ENCODE results near the gene CDKAL1.

Gene CDKAL1

DNA sequence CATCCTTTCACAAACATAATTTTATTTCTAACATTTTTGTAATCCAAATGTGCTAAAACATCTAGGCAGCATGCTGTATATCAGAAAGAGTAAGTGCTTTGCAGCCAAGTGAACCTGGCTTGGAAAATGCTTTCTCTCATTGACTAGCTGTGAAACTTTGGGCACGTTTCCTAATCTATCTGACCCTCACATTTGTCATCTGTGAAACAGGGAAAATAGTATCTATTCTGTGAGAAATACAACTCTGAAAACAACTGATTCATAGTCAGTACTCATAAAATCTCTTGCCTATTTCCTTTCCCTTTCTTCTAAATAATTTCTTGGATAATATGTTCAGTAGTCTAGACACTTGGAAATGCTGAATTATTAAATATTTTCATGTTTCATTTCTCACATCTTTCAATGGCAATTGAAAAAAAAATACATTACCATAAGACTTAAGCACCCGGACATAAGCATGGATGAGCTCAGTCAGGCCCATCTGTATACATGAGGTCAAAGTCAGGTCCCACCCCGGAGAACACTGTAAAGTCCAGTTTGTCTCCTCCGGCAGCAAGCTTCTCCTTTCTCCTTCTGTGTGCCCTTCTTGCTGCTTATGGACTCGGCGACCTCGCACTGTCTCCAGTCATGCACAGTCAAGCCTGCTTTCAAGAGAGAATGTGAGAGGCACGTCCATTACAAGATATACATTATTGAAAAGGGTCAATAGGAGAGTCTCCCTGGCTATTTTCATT is 604.2 kb downstream of the CDKAL1 start:
- no peaks in the 10 kb centered on the region for H3K4me1 ChIP-seq (ENCODE audit: control insufficient read depth, insufficient read depth, low read length)
- H3K27me3 ChIP-seq (ENCODE audit: control insufficient read depth, insufficient read depth, low read length), result no peaks in the 10 kb centered on the region
- H3K36me3 ChIP-seq (ENCODE audit: control insufficient read depth, insufficient read depth, low read length), result no peaks in the 10 kb centered on the region
- no peak for DNase-seq (ENCODE audit: low read depth, low spot score)
- no peak overlapping the region for H3K27ac ChIP-seq (ENCODE audit: low read length)
- H3K4me3 ChIP-seq (ENCODE audit: low read length), result no peak overlapping the region
- WGBS (ENCODE audit: insufficient coverage, insufficient read length), result no CpG with 5 or more reads among the region's 8 CpGs
- H3K9me3 ChIP-seq (ENCODE audit: control insufficient read depth, insufficient read depth, low read length), result no peaks in the 10 kb centered on the region

DNA sequence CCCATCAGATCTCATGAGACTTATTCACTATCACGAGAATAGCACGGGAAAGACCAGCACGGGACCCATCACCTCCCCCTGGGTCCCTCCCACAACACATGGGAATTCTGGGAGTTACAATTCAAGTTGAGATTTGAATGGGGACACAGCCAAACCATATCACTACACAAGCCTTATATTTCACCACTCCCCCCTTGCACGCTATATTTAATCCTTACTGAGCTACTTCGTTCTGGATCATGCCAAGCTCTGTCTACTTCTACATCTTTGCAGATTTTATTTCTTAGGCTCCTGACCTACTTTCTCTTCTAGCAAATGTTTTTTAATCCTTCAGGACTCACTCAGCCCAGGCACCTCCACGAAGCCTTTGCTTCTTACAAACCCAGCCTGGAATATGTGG is 606.7 kb downstream of the CDKAL1 start:
- H3K4me1 ChIP-seq (ENCODE audit: control insufficient read depth, insufficient read depth, low read length), result no peaks in the 10 kb centered on the region
- no peaks in the 10 kb centered on the region for H3K36me3 ChIP-seq (ENCODE audit: control insufficient read depth, insufficient read depth, low read length)
- H3K4me3 ChIP-seq (ENCODE audit: low read length), result no peak overlapping the region
- H3K9me3 ChIP-seq (ENCODE audit: control insufficient read depth, insufficient read depth, low read length), result no peaks in the 10 kb centered on the region
- no peaks in the 10 kb centered on the region for H3K27me3 ChIP-seq (ENCODE audit: control insufficient read depth, insufficient read depth, low read length)
- no peak for DNase-seq (ENCODE audit: low read depth, low spot score)
- no peak overlapping the region for H3K27ac ChIP-seq (ENCODE audit: low read length)
- WGBS (ENCODE audit: insufficient coverage, insufficient read length), result no CpG with 5 or more reads among the region's 6 CpGs

DNA sequence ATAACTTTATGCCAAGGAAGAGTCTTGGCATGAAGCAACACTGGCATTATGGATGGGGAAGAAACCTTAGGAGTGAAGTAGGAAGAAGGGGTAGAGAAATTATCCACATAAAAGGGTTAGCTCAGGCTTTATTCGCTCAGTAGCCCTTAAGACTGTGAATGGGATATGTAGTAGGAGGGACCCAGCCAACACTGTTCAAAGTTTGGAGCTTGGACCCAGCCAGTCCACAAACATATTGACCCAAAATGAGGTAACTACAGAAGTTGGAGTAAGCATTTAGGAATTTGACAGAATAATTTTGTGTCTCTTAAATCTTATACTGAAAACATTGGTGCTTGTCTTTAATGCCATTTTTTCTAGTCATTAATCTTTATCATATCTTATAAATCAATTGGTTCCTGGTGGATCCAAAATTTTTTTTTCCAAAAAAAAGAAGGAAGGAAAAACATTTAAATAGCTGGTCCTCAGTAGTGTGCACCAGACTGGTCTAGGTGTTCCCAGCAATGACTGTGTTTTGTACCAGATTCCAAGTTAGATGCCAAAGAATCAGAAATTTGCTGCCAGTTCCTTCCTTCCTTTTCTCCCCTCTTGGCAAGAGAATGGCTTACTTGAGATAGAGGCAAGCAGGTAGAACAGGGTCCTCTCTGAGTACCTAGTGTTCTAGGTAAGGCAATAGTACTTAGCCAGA is 607.5 kb downstream of the CDKAL1 start:
- no CpG with 5 or more reads among the region's 1 CpG for WGBS (ENCODE audit: insufficient coverage, insufficient read length)
- Histone ChIP-seq H3K27ac (ENCODE audit: low read length) (no peak overlapping the region), H3K27me3 (ENCODE audit: control insufficient read depth, insufficient read depth, low read length) (no peaks in the 10 kb centered on the region), H3K9me3 (ENCODE audit: control insufficient read depth, insufficient read depth, low read length) (no peaks in the 10 kb centered on the region), H3K4me1 (ENCODE audit: control insufficient read depth, insufficient read depth, low read length) (no peaks in the 10 kb centered on the region), H3K4me3 (ENCODE audit: low read length) (no peak overlapping the region), H3K36me3 (ENCODE audit: control insufficient read depth, insufficient read depth, low read length) (no peaks in the 10 kb centered on the region)
- DNase-seq (ENCODE audit: low read depth, low spot score), result no peak

DNA sequence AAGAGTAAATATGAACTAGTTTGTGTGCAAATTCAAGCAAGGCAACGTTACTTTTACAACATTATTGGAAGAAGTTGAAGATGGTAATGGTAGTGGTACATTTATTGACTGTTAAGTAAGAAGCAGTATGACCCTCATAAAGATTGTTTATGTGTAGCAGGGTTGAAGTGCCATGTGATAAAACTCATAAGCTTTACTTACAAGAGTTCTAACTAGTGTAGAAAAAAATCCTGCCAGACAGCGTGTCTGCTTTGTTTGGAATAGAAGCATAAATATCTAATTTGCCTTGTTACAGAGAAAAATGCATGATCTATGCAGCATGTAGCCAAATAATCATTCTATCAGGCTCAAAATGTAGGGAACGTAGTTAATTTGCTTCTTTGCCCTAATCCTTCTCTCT is 608.5 kb downstream of the CDKAL1 start:
- no peaks in the 10 kb centered on the region for H3K36me3 ChIP-seq (ENCODE audit: control insufficient read depth, insufficient read depth, low read length)
- H3K27ac ChIP-seq (ENCODE audit: low read length), result no peak overlapping the region
- no peak for DNase-seq (ENCODE audit: low read depth, low spot score)
- no peaks in the 10 kb centered on the region for H3K4me1 ChIP-seq (ENCODE audit: control insufficient read depth, insufficient read depth, low read length)
- H3K4me3 ChIP-seq (ENCODE audit: low read length), result no peak overlapping the region
- WGBS (ENCODE audit: insufficient coverage, insufficient read length), result no CpG with 5 or more reads among the region's 3 CpGs
- no peaks in the 10 kb centered on the region for H3K27me3 ChIP-seq (ENCODE audit: control insufficient read depth, insufficient read depth, low read length)
- no peaks in the 10 kb centered on the region for H3K9me3 ChIP-seq (ENCODE audit: control insufficient read depth, insufficient read depth, low read length)

DNA sequence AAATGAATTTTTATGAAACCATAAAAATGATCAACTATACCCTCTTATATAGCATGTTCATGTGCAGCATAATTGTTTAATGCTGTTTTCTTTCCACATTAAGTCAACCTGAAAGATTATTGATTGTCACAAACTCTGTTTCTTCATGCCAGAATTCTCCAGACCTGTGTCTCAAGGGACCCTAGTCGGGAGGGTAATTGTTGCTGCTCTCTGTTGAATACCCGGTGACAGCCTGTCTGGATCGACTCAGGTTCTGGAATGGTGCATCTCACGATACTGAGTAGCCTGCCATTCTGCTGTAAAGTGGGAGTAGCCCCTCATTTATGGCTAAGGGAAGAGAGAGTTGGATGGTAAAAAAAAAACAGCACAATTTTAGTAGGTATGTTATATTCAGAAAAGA is 609.4 kb downstream of the CDKAL1 start:
- WGBS (ENCODE audit: insufficient coverage, insufficient read length), result no CpG with 5 or more reads among the region's 4 CpGs
- H3K36me3 ChIP-seq (ENCODE audit: control insufficient read depth, insufficient read depth, low read length), result no peaks in the 10 kb centered on the region

DNA sequence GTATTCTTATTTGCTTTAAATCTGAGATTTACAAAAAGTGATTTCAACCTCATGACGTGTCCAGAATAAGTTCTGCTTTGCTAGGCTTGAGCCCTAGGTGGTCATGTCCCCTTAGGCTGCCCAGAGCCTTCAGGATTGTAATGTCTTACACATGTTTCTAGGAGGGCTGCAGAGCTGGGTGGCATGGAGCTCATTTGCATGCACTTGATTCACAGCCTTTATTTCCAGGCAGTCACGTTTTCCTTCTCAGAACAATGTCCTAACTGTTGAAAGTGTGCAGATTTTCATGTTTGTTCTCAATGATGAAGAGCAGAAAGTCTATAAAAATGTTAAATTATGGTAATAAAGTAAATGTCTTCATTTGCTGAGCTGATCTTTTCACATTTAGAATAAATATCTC is 610.7 kb downstream of the CDKAL1 start:
- Histone ChIP-seq H3K4me3 (ENCODE audit: low read length) (no peak overlapping the region), H3K27ac (ENCODE audit: low read length) (no peak overlapping the region), H3K27me3 (ENCODE audit: control insufficient read depth, insufficient read depth, low read length) (no peaks in the 10 kb centered on the region), H3K36me3 (ENCODE audit: control insufficient read depth, insufficient read depth, low read length) (no peaks in the 10 kb centered on the region), H3K9me3 (ENCODE audit: control insufficient read depth, insufficient read depth, low read length) (no peaks in the 10 kb centered on the region), H3K4me1 (ENCODE audit: control insufficient read depth, insufficient read depth, low read length) (no peaks in the 10 kb centered on the region)
- no CpG with 5 or more reads among the region's 2 CpGs for WGBS (ENCODE audit: insufficient coverage, insufficient read length)
- no peak for DNase-seq (ENCODE audit: low read depth, low spot score)

More for the DNA sequence above, 609.4 kb downstream of the CDKAL1 start:
- DNase-seq (ENCODE audit: low read depth, low spot score), result no peak
- H3K4me1 ChIP-seq (ENCODE audit: control insufficient read depth, insufficient read depth, low read length), result no peaks in the 10 kb centered on the region
- no peak overlapping the region for H3K27ac ChIP-seq (ENCODE audit: low read length)
- no peaks in the 10 kb centered on the region for H3K27me3 ChIP-seq (ENCODE audit: control insufficient read depth, insufficient read depth, low read length)
- H3K4me3 ChIP-seq (ENCODE audit: low read length), result no peak overlapping the region
- no peaks in the 10 kb centered on the region for H3K9me3 ChIP-seq (ENCODE audit: control insufficient read depth, insufficient read depth, low read length)

DNA sequence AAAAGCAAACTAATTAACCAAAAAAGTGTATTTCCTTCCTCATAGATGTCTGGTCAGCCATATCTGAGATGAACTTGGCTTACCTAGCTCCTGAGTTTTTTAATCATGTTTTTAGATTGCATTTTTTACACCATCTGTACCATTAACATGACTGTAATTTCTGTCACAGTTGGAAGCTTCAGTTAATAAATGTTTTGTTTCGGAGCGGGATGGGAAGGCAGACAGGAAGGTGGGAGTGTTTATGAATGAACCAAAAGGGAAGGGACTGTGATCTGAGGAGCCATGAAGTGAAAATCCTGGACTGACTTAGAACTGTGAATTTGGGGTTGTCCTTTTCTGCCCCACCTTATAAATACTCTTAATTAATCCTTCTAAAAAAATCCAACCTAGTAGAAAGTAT is 613.7 kb downstream of the CDKAL1 start:
- Histone ChIP-seq H3K27me3 (ENCODE audit: control insufficient read depth, insufficient read depth, low read length) (no peaks in the 10 kb centered on the region), H3K27ac (ENCODE audit: low read length) (no peak overlapping the region), H3K9me3 (ENCODE audit: control insufficient read depth, insufficient read depth, low read length) (no peaks in the 10 kb centered on the region), H3K36me3 (ENCODE audit: control insufficient read depth, insufficient read depth, low read length) (no peaks in the 10 kb centered on the region), H3K4me1 (ENCODE audit: control insufficient read depth, insufficient read depth, low read length) (no peaks in the 10 kb centered on the region), H3K4me3 (ENCODE audit: low read length) (no peak overlapping the region)
- no peak for DNase-seq (ENCODE audit: low read depth, low spot score)
- WGBS (ENCODE audit: insufficient coverage, insufficient read length), result no CpG with 5 or more reads among the region's 2 CpGs

DNA sequence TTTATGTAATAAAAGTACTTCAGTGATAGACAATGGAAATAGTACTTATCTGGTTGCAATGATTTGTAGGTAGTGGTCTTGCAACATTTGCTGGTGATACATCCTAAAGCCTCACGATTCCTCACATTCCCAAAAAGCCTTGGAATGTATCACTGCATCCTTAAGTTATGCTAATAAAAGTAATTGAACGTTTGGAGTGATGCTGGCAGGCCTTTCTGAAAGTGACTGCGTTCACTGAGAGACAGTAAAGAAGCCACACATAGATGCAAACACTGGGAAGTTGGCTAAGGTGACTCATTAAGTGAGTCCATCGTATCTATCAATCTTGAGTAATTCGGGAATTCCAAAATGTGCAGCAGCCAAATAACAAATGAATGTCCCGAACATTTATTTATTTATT is 615.2 kb downstream of the CDKAL1 start:
- Histone ChIP-seq H3K4me3 (ENCODE audit: low read length) (no peak overlapping the region), H3K27ac (ENCODE audit: low read length) (no peak overlapping the region), H3K27me3 (ENCODE audit: control insufficient read depth, insufficient read depth, low read length) (no peaks in the 10 kb centered on the region), H3K36me3 (ENCODE audit: control insufficient read depth, insufficient read depth, low read length) (no peaks in the 10 kb centered on the region), H3K9me3 (ENCODE audit: control insufficient read depth, insufficient read depth, low read length) (no peaks in the 10 kb centered on the region), H3K4me1 (ENCODE audit: control insufficient read depth, insufficient read depth, low read length) (no peaks in the 10 kb centered on the region)
- no CpG with 5 or more reads among the region's 6 CpGs for WGBS (ENCODE audit: insufficient coverage, insufficient read length)
- DNase-seq (ENCODE audit: low read depth, low spot score), result no peak

DNA sequence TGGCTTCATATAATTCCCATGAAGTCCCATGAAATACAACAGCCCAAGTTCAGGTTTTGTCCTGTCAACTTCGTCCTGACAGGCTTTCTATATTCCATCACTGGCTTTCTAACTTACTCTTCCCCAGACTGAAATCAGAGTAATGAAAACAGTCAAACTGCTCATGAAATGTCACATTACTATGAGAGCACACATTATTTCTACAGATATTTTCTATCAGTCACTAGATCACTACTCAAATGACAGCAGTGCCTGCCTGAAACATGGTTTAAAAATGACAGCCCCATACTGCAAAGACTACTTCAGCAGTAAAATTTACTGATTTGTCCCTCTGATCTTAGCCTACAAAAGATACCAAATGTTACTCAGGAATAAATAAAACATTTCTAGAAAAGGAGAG is 616.4 kb downstream of the CDKAL1 start:
- H3K4me3 ChIP-seq (ENCODE audit: low read length), result no peak overlapping the region
- H3K27me3 ChIP-seq (ENCODE audit: control insufficient read depth, insufficient read depth, low read length), result no peaks in the 10 kb centered on the region
- H3K4me1 ChIP-seq (ENCODE audit: control insufficient read depth, insufficient read depth, low read length), result no peaks in the 10 kb centered on the region
- no peak overlapping the region for H3K27ac ChIP-seq (ENCODE audit: low read length)
- WGBS (ENCODE audit: insufficient coverage, insufficient read length), result no CpG with 5 or more reads among the region's 1 CpG
- H3K36me3 ChIP-seq (ENCODE audit: control insufficient read depth, insufficient read depth, low read length), result no peaks in the 10 kb centered on the region
- DNase-seq (ENCODE audit: low read depth, low spot score), result no peak
- H3K9me3 ChIP-seq (ENCODE audit: control insufficient read depth, insufficient read depth, low read length), result no peaks in the 10 kb centered on the region

DNA sequence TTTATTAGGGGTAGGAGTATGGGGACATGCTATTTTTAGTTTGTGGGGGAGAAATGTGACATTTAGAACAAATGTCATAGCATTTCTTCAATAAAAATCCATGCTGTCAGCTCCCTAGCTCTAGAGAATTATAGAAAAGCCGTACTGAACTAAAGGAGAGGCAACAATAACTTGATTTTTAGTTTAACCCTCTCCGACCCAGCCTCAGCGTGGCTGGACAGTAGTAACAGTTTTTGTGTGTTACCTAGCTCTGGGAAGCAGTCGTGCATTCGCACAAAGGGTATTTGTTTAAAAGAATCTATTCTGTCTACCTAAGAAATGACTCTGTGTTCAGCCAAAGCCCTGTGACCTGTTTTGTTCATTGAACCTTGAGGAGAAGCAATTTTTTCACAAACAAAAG is 616.9 kb downstream of the CDKAL1 start:
- H3K36me3 ChIP-seq (ENCODE audit: control insufficient read depth, insufficient read depth, low read length), result no peaks in the 10 kb centered on the region
- no peaks in the 10 kb centered on the region for H3K27me3 ChIP-seq (ENCODE audit: control insufficient read depth, insufficient read depth, low read length)
- DNase-seq (ENCODE audit: low read depth, low spot score), result no peak
- no peaks in the 10 kb centered on the region for H3K9me3 ChIP-seq (ENCODE audit: control insufficient read depth, insufficient read depth, low read length)
- no CpG with 5 or more reads among the region's 5 CpGs for WGBS (ENCODE audit: insufficient coverage, insufficient read length)
- no peak overlapping the region for H3K27ac ChIP-seq (ENCODE audit: low read length)
- H3K4me1 ChIP-seq (ENCODE audit: control insufficient read depth, insufficient read depth, low read length), result no peaks in the 10 kb centered on the region
- no peak overlapping the region for H3K4me3 ChIP-seq (ENCODE audit: low read length)

DNA sequence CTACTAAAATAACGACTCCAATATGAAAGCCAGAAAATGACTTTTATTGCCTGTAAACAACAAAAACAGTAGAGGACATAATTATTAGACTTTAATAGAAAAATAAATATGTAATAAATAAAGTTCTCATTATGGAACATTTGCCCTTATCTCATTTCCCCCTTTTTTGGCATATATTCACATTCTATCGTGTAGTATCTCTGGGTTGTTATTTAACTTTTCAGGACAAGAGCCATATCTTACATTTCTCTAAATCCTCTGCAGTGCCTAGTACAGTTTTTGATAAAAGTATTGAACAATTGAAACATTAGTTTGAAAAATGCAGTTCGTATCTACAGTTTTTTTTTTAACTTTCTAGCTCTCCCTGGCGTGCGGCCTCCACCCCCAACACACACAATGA is 617.3 kb downstream of the CDKAL1 start:
- WGBS (ENCODE audit: insufficient coverage, insufficient read length), result no CpG with 5 or more reads among the region's 5 CpGs
- no peaks in the 10 kb centered on the region for H3K27me3 ChIP-seq (ENCODE audit: control insufficient read depth, insufficient read depth, low read length)
- no peaks in the 10 kb centered on the region for H3K36me3 ChIP-seq (ENCODE audit: control insufficient read depth, insufficient read depth, low read length)
- H3K9me3 ChIP-seq (ENCODE audit: control insufficient read depth, insufficient read depth, low read length), result no peaks in the 10 kb centered on the region
- no peak overlapping the region for H3K27ac ChIP-seq (ENCODE audit: low read length)
- DNase-seq (ENCODE audit: low read depth, low spot score), result no peak
- no peak overlapping the region for H3K4me3 ChIP-seq (ENCODE audit: low read length)
- no peaks in the 10 kb centered on the region for H3K4me1 ChIP-seq (ENCODE audit: control insufficient read depth, insufficient read depth, low read length)

Measured in iPS DF 6.9 (cell line).